HFFc6 (cell line): ENCODE data around the gene TTC38. TPM values are rescaled to one million over a fixed set of nuclear protein-coding genes. Genes with fewer than 3 reads are reported as not detected.
A peak's percentile ranks its signal among the peaks of the same experiment; 100 is the strongest.

Experiments used
- DNase-seq: peaks from one replicate; pipeline ENCODE4 v3.0.0-alpha.2; 2018
- H3K27ac Mint-ChIP-seq: 2 replicates; pipeline ENCODE4 v1.8.0; 2020; ENCODE audit warnings: mild to moderate bottlenecking, mixed read lengths
- H3K27me3 Mint-ChIP-seq: 2 replicates; pipeline ENCODE4 v1.8.0; 2021; ENCODE audit warnings: mild to moderate bottlenecking, moderate library complexity, mixed read lengths; ENCODE audit not compliant: insufficient read depth
- H3K36me3 Mint-ChIP-seq: 2 replicates; pipeline ENCODE4 v1.8.0; 2021; ENCODE audit warnings: low read depth, mixed read lengths
- H3K4me1 Mint-ChIP-seq: 2 replicates; pipeline ENCODE4 v1.8.0; 2020; ENCODE audit warnings: low read depth, mixed read lengths
- H3K4me3 Mint-ChIP-seq: 2 replicates; pipeline ENCODE4 v1.8.0; 2020; ENCODE audit warnings: mild to moderate bottlenecking, moderate library complexity, mixed read lengths
- H3K9me3 Mint-ChIP-seq: 2 replicates; pipeline ENCODE4 v1.8.0; 2020; ENCODE audit warnings: mild to moderate bottlenecking, mixed read lengths
- total RNA-seq, 6 experiments: library from RNA; stranded (reverse); fragmentation: NEBNext Ultra II Directional; extraction: Animal tissue kit (Norgen Biotek cat#: 25700); gene quantifications; 2 replicates in 1 of 6; 3 replicates in 5 of 6; pipeline ENCODE4 v1.2.3, GENCODE V29; 2021
- TF ChIP-seq, protein P1 (sequence below): fragments of 200-600 bp; sonication (generic); IDR thresholded peaks from 2 replicates; pipeline ENCODE4 v1.5.0; 2021; ENCODE audit warnings: antibody characterized with exemption, mild to moderate bottlenecking

TTC38 gene
- total RNA-seq, 6 experiments from 2014 or later = 31.2 to 38.6 (median 36.6) TPM

DNA sequence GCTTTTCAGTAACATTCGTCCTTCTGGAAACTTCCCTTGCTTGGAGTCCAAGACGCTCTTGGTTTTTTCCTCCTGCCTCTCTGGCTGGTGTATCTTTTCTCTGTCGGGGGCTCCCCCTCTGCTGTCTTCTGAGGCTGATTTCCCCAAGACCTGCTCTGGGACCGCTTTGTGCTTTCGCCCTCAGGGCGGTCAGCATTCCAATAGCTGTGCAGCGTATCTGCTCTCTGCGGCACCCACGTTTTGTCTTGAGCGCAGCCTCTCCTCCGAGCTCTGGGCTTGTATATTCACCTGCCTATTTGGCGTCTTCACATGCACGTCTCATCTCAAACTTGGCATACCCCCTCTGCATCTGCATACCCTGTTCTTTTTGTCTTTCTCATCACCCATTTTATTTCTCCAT lies 31.3 kb downstream of the TTC38 start:
- Mint-ChIP-seq H3K27ac (no peak overlapping the region; the same call in 1 of the 2 replicates), H3K27me3 (peaks cover 6% of the 10 kb centered on the region), H3K4me3 (peak overlapping the region; percentile 93), H3K36me3 (peaks cover 41% of the 10 kb centered on the region; the same call in 1 of the 2 replicates), H3K4me1 (peaks cover 68% of the 10 kb centered on the region), H3K9me3 (no peaks in the 10 kb centered on the region)
- TF ChIP-seq, protein P1, sequence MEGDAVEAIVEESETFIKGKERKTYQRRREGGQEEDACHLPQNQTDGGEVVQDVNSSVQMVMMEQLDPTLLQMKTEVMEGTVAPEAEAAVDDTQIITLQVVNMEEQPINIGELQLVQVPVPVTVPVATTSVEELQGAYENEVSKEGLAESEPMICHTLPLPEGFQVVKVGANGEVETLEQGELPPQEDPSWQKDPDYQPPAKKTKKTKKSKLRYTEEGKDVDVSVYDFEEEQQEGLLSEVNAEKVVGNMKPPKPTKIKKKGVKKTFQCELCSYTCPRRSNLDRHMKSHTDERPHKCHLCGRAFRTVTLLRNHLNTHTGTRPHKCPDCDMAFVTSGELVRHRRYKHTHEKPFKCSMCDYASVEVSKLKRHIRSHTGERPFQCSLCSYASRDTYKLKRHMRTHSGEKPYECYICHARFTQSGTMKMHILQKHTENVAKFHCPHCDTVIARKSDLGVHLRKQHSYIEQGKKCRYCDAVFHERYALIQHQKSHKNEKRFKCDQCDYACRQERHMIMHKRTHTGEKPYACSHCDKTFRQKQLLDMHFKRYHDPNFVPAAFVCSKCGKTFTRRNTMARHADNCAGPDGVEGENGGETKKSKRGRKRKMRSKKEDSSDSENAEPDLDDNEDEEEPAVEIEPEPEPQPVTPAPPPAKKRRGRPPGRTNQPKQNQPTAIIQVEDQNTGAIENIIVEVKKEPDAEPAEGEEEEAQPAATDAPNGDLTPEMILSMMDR = no peak
- DNase-seq = no peak

DNA sequence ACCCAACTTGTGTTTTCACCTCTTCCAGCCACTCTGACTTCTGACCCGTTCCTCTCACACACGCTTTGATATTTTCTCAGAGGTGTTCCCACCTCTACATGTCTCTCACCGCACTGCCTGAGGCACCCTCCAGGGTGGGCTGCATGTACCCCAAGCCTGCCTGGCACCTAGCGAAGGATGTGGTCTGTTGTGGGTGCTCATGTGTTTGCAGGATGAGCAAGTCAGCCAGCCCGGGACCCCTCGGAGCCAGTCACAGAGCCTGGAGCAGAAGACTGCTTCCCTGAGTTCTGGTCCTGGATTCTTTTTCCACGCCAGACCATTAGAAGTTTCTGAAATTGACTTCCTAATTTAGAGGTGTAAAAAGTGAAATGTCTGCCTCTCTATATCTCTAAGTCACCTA lies 32.7 kb downstream of the TTC38 start:
- Mint-ChIP-seq H3K9me3 (no peaks in the 10 kb centered on the region), H3K27me3 (peaks cover 6% of the 10 kb centered on the region), H3K4me3 (no peak overlapping the region), H3K36me3 (peaks cover 41% of the 10 kb centered on the region; the same call in 1 of the 2 replicates), H3K4me1 (peaks cover 66% of the 10 kb centered on the region), H3K27ac (no peak overlapping the region)
- TF ChIP-seq, protein P1 = no peak
- DNase-seq = no peak

DNA sequence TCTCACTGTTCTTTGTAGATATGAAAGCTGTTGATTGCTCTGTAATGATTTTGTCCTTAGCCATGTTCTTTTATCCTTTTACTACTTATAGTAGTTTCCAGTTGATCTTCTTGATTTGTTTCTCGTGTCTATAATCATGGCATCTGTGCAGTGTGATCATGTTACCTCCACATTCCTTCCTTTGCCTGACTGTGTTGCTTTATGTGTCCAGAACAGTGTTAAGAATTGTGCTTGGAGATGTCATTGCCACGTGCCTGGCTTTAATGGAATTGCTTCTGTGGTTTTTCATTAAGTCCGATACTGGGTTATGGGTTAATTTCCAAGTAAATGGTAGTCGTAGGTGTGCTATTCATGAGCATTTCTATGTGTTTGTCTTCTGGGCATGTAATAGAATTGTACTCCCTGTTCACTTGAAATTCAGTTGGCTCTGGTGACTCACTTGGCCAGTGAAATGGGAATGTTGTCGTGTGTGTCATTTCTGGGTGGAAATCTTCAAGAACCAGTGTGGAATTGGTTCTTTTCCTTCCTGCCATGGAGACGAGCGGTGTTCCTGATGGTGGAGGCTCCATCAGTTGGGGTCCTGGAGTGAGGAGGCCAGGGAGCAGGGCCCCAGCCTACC lies 35.6 kb downstream of the TTC38 start:
- Mint-ChIP-seq H3K27me3 (no peaks in the 10 kb centered on the region; the same call in 1 of the 2 replicates), H3K27ac (peak overlapping the region; percentile 78), H3K36me3 (peaks cover 34% of the 10 kb centered on the region; the same call in 1 of the 2 replicates), H3K4me1 (peaks cover 56% of the 10 kb centered on the region), H3K4me3 (peak overlapping the region; percentile 11; the same call in 1 of the 2 replicates), H3K9me3 (no peaks in the 10 kb centered on the region)
- peak; percentile 34 for DNase-seq
- TF ChIP-seq, protein P1 = no peak

DNA sequence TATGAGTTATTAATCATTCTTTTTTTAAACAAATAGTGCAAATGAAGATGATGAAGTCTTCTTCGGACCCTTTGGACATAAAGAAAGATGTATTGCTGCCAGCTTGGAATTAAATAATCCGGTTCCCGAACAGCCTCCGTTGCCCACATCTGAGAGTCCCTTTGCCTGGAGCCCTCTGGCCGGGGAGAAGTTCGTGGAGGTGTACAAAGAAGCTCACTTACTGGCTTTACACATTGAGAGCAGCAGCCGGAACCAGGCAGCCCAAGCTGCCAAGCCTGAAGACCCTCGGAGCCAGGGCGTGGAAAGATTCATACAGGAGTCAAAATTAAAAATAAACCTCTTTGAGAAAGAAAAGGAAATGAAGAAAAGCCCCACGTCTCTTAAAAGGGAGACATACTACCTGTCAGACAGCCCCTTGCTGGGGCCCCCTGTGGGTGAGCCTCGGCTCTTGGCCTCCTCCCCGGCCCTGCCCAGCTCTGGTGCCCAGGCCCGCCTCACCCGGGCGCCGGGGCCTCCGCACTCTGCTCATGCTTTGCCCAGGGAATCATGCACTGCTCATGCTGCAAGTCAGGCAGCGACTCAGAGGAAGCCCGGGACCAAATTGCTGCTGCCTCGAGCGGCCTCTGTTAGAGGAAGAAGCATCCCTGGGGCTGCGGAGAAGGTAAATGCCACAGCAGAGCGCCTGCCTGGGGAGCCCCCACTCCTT lies 40.6 kb downstream of the TTC38 start:
- Mint-ChIP-seq H3K27ac (no peak overlapping the region), H3K4me1 (peaks cover 23% of the 10 kb centered on the region), H3K9me3 (no peaks in the 10 kb centered on the region), H3K36me3 (peaks cover 12% of the 10 kb centered on the region; the same call in 1 of the 2 replicates), H3K4me3 (no peak overlapping the region), H3K27me3 (no peaks in the 10 kb centered on the region)
- TF ChIP-seq, protein P1 = no peak
- DNase-seq = no peak

DNA sequence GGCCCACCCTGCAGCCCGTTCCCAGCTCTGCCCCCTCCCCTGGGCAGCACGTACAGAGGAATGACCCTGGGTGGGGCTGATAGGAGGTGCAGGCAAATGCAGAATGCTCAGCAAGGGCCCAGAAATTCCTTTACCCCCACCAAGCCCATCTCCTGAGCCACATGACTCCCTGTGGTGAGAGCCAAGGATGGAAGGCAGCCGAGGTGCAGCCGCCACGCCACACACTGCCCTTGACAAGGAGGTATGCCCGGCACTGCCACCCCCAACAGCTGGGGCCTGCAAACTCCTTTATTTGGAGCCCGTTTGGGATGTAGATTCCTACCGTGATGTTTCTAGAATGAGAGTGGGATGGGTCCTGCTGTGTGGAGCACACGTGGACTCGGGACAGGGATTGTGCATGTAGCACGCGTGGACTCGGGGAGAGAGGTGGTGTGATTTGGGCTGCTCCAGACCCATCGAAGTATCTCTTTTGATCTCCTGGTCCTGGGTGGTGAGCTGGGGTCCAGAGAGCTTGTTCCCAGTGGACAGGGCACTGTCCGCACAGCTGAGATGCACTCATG lies 41.8 kb downstream of the TTC38 start:
- Mint-ChIP-seq H3K4me3 (no peak overlapping the region), H3K27me3 (no peaks in the 10 kb centered on the region), H3K36me3 (peaks cover 7% of the 10 kb centered on the region; the same call in 1 of the 2 replicates), H3K27ac (no peak overlapping the region), H3K4me1 (peaks cover 12% of the 10 kb centered on the region), H3K9me3 (no peaks in the 10 kb centered on the region)
- TF ChIP-seq, protein P1 = no peak
- DNase-seq = no peak
